Measurements from ENCODE around the gene CT47A1.
"Not testable (repeated sequence)": the region's sequence is repeated elsewhere in the genome, so short reads cannot be mapped to it uniquely, and the experiment has no call there.

The CT47A1 gene

GRCh38 chrX:120985660-120986059 lies at the start of gene CT47A1:
Gene CT47A1, minus strand, starts transcription at chrX:120985760. Its CDS starts 231 bp downstream, at chrX:120985529.
- not testable (repeated sequence) for DNase-seq (ENCODE audit: low spot score)

DNA sequence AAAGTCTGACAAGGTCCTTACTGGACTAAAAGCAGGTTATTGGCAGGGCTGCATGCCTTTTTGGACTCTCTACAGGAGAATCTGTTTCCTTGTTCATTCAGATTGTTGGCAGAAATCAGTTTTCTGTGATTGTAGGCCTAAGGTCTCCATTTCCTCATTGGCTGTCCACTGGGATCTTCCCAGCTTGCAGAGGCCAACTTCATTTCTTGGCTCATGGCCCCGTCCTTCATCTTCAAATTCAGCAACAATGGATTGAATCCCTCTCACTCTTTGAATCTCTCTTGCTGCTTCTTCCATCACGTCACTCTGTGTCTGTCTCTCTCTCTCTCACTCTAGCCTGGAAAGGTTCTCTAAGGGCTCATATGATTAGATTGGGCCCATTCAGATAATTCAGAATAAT lies 47.0 kb upstream of the CT47A1 start:
- DNase-seq (ENCODE audit: low spot score), result no peak

GRCh38 chrX:121030083-121030482 lies 44.5 kb upstream of the CT47A1 start:
- no peak for DNase-seq (ENCODE audit: low spot score)

DNA sequence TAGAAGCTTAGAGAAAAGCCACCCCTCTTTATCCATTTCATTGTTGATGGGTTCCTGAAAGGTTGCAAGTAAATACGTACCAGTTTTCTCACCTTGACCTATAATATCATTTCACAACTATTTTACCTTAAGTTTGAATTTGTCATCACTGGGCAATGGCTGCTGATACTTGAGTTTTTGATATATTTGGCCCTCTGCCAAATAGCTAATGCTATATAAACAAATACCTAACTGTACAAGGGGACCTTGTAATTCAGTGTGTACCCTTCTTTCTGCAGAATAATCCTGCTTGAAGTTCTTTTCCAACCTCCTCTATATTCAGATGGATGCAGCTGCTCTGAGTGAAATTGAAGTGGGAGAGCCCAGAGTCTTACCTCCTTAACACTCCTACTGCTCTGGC lies 42.9 kb upstream of the CT47A1 start:
- DNase-seq (ENCODE audit: low spot score), result no peak

DNA sequence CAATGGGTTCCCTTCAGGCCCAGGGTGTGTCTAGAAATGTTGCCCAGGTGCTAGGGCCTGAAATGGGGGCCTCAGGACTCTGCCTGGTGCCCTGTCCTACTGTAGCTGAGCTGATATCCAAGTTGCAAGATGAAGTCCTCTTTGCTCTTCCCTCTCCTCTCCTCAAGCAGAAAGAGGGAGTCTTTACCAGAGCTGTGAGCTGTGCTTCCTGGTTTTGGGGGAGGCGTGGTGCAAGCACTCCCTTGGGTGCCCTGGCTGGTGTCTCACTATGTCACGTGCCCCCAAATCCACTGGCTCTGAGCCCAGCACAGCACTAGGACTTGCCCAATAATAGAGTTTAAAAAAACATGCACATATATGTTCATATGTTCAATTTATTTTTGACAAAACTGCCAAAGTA lies 29.3 kb upstream of the CT47A1 start:
- no peak for DNase-seq (ENCODE audit: low spot score)

- DNase-seq (ENCODE audit: low spot score), result no peak
Observed at GRCh38 chrX:121013897-121014455, 28.4 kb upstream of the CT47A1 start.

- DNase-seq (ENCODE audit: low spot score), result no peak
Observed at GRCh38 chrX:121011254-121011653, 25.7 kb upstream of the CT47A1 start.

DNA sequence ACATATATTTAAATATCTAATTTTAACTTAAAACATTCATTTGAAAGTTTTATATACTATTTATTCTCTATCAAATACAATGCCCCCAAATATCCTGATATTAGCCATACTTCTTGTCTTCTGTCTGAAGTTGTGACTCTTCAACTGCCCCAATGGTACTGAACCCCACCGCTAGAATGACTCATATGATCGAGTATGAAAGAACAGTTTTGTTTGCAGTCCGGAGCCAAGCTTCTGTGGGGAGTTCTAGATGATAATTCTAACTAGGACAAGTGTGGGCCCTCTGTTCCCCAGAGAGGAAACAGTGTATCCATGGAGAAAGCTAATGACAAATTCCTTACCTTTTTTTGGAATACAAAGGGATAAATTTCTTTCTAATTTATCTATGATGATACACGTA lies 24.7 kb upstream of the CT47A1 start:
- no peak for DNase-seq (ENCODE audit: low spot score)

DNA sequence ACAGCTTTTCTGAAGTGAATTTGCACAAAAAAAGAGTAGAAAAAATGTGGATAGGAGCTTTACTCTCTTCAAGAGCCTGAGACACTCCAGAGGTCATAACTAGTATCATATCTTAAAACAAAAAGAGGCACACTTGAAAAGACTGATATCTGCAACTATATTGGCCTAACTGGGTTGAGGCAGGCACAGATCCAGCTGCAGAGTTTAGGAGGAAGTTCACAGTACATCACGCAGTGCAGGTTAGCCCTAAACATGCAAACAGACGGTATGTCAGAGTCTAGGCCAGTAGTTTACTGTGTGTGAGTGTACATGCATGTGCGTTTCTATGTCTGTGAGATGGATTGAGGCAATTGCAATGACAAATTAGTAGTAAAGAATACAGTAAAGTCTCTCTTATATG lies 24.2 kb upstream of the CT47A1 start:
- no peak for DNase-seq (ENCODE audit: low spot score)

GRCh38 chrX:121008920-121009319 lies 23.4 kb upstream of the CT47A1 start:
- peak; percentile 25 for DNase-seq (ENCODE audit: low spot score)

- DNase-seq (ENCODE audit: low spot score), result peak; percentile 20
Observed at GRCh38 chrX:121000589-121000988, 15.0 kb upstream of the CT47A1 start.

GRCh38 chrX:120999413-120999812 lies 13.9 kb upstream of the CT47A1 start:
- no peak for DNase-seq (ENCODE audit: low spot score)

- DNase-seq (ENCODE audit: low spot score), result not testable (repeated sequence)
Observed at GRCh38 chrX:120956500-120956899, 29.1 kb downstream of the CT47A1 start, which contains the start of gene CT47A7. Gene CT47A7, minus strand, starts transcription at chrX:120956600. Its CDS starts 255 bp downstream, at chrX:120956345.

Data from HuH-7 (cell line).